Cardiac muscle cell (in vitro differentiated cells and primary cell): ENCODE measurements around the gene LCLAT1. TPM values are rescaled to one million over a fixed set of nuclear protein-coding genes. Genes with fewer than 3 reads are reported as not detected.

ENCODE experiments used
- DNase-seq, 2 donors: peaks; one replicate each; pipeline versions ENCODE4 v3.0.0 to v3.0.0-alpha.2; 2010 to 2017; ENCODE audit warnings: low read depth in 1 of 2, low spot score in 1 of 2
- H3K27ac ChIP-seq: fragments of 200-600 bp; sonication (generic); 2 replicates; pipeline ENCODE4 v1.5.1; 2016
- H3K27me3 ChIP-seq: fragments of 200-600 bp; sonication (generic); 2 replicates; pipeline ENCODE4 v1.6.0; 2016; ENCODE audit warnings: control low read depth
- H3K36me3 ChIP-seq: fragments of 200-600 bp; sonication (generic); 2 replicates; pipeline ENCODE4 v1.5.1; 2016; ENCODE audit warnings: control low read depth
- H3K4me1 ChIP-seq: fragments of 200-600 bp; sonication (generic); 2 replicates; pipeline ENCODE4 v1.8.1; 2017; ENCODE audit warnings: low read depth, mild to moderate bottlenecking, mixed run types
- H3K4me3 ChIP-seq: fragments of 200-600 bp; sonication (generic); 2 replicates; pipeline ENCODE4 v1.5.1; 2016; ENCODE audit warnings: mild to moderate bottlenecking
- H3K9me3 ChIP-seq: fragments of 200-600 bp; sonication (generic); 2 replicates; pipeline ENCODE4 v1.5.1; 2017; ENCODE audit warnings: low read depth, mild to moderate bottlenecking, control low read depth
- CTCF ChIP-seq: IDR thresholded peaks from 2 replicates; pipeline ENCODE4 v1.5.1; 2012; ENCODE audit warnings: low read depth, mild to moderate bottlenecking, low read length
- polyA plus RNA-seq: library from polyadenylated mRNA; unstranded; fragments of >200 nt; fragmentation: Nextera tagmentation; extraction: Ambion mirVana; gene quantifications from 2 replicates; pipeline ENCODE4 v1.2.1, GENCODE V29; 2016
- total RNA-seq: library from RNA; depleted of rRNA; stranded (reverse); fragments of >200 nt; gene quantifications from 2 replicates; pipeline ENCODE4 v1.2.3, GENCODE V29; 2016

LCLAT1 gene
- total and polyA plus RNA-seq, 2 experiments from 2014 or later, result 19.6 to 25.5 TPM

DNA sequence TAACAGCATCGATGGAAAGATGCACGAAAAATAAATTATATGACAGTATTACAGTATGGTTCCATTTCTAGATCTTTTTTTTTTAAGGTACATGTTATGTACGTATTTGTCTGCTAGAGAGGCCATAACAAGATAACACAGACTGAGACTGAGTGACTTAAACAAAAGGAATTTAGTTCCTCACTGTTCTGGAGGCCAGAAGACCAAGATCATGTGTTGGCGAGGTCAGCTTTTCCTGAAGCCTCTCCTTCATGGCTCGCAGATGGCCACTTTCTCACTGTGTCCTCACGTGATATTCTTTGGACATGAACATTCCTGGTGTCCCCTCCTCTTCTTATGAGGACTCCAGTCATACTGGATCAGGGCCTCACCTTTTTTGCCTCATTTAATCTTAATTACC is 182.8 kb downstream of the LCLAT1 start:
- peak in 1 of 2 donors; percentile 62 for DNase-seq
- no peak overlapping the region for H3K4me3 ChIP-seq
- no peak for TF ChIP-seq CTCF
- no peaks in the 10 kb centered on the region for H3K36me3 ChIP-seq
- H3K9me3 ChIP-seq, result no peaks in the 10 kb centered on the region
- peaks cover 54% of the 10 kb centered on the region for H3K4me1 ChIP-seq
- no peak overlapping the region for H3K27ac ChIP-seq
- no peaks in the 10 kb centered on the region for H3K27me3 ChIP-seq

DNA sequence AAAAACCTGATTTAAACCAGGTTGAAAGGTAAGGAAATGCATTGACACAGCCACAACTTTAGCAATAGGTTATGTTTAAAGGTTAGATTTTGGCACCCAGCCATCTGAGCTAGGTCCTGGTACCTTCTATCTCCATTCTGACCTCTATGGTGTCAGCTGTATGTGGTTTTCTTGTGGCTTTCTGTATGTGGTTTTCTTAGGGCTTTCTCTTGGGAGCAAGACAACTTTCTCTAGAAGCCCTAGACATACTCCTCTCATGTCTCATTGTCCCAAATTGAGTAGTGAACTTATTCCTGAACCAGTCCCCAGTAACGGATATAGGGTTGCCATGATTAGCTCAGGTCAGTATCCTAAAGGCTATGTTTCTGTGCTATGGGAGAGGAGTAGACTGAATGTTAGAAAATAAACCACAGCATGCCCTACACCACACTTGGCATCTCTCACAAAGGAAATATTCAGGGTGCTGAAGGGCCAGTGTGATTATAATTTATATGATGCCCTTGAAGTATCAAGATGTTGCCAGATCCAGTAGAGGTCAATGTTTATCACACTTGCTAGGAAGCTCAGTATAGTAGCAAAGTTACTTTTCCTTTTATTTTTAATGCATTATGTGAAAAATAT is 184.1 kb downstream of the LCLAT1 start:
- no peaks in the 10 kb centered on the region for H3K27me3 ChIP-seq
- no peaks in the 10 kb centered on the region for H3K9me3 ChIP-seq
- no peak overlapping the region for H3K4me3 ChIP-seq
- peaks cover 41% of the 10 kb centered on the region for H3K4me1 ChIP-seq
- no peak for DNase-seq
- H3K36me3 ChIP-seq, result no peaks in the 10 kb centered on the region
- no peak for TF ChIP-seq CTCF
- no peak overlapping the region for H3K27ac ChIP-seq

GRCh38 chr2:30633039-30633438 is 186.0 kb downstream of the LCLAT1 start:
- Histone ChIP-seq H3K36me3 (no peaks in the 10 kb centered on the region), H3K27ac (no peak overlapping the region), H3K4me3 (no peak overlapping the region), H3K9me3 (no peaks in the 10 kb centered on the region), H3K4me1 (peaks cover 22% of the 10 kb centered on the region), H3K27me3 (no peaks in the 10 kb centered on the region)
- DNase-seq, result no peak
- no peak for TF ChIP-seq CTCF

DNA sequence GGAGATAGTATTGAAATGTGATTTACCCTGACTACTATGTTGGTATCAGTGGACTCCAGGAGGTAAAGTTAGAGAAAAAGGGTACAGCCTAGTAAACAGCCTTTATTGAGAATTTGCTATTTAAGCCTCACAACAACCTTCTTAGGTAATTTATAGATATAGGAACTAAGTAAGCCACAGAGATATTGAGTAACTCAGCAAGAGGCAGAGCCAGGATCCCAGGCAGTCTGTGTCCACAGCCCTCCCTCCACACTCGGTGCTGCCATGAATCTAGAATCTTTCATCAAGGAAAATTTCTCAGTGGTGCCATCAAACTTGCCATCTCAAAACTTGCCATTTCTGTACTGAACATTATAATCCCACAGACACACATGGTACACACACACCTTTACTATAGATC is 189.3 kb downstream of the LCLAT1 start:
- Histone ChIP-seq H3K27ac (no peak overlapping the region), H3K9me3 (no peaks in the 10 kb centered on the region), H3K27me3 (no peaks in the 10 kb centered on the region), H3K36me3 (no peaks in the 10 kb centered on the region), H3K4me3 (no peak overlapping the region), H3K4me1 (no peaks in the 10 kb centered on the region)
- no peak for DNase-seq
- no peak for TF ChIP-seq CTCF

- peaks cover 6% of the 10 kb centered on the region for H3K4me1 ChIP-seq
- TF ChIP-seq CTCF, result no peak
- no peak overlapping the region for H3K4me3 ChIP-seq
- no peak for DNase-seq
- H3K9me3 ChIP-seq, result no peaks in the 10 kb centered on the region
- no peaks in the 10 kb centered on the region for H3K27me3 ChIP-seq
- H3K36me3 ChIP-seq, result no peaks in the 10 kb centered on the region
- H3K27ac ChIP-seq, result no peak overlapping the region
These were observed 192.8 kb downstream of the LCLAT1 start for GRCh38 chr2:30639836-30640235.
